H9 (cell line): ENCODE measurements around the gene HABP4. TPM values are rescaled to one million over a fixed set of nuclear protein-coding genes. Genes with fewer than 3 reads are reported as not detected.

ENCODE experiments used
- DNase-seq: peaks from one replicate; pipeline ENCODE4 v3.0.0-alpha.2; 2017
- H2AFZ ChIP-seq: one replicate; pipeline ENCODE4 v1.6.1; 2013; ENCODE audit warnings: mild to moderate bottlenecking, low read length, control low read depth, moderate library complexity
- H2AK5ac ChIP-seq: 2 replicates; pipeline ENCODE4 v1.6.1; 2013; ENCODE audit warnings: low read length, control low read depth, mixed read lengths; ENCODE audit not compliant: insufficient read length
- H2BK120ac ChIP-seq: one replicate; pipeline ENCODE4 v1.6.1; 2013; ENCODE audit warnings: low read depth, mild to moderate bottlenecking, low read length, control low read depth, inconsistent platforms; ENCODE audit not compliant: poor library complexity, severe bottlenecking
- H2BK12ac ChIP-seq: 2 replicates; pipeline ENCODE4 v1.6.1; 2013; ENCODE audit warnings: low read length, control low read depth, mixed read lengths, low read depth; ENCODE audit not compliant: insufficient read length
- H2BK15ac ChIP-seq: 2 replicates; pipeline ENCODE4 v1.6.1; 2013; ENCODE audit warnings: low read depth, low read length, control low read depth
- H2BK20ac ChIP-seq: one replicate; pipeline ENCODE4 v1.6.1; 2013; ENCODE audit warnings: low read depth, mild to moderate bottlenecking, low read length, control low read depth, inconsistent platforms; ENCODE audit not compliant: poor library complexity, severe bottlenecking
- H2BK5ac ChIP-seq: 2 replicates; pipeline ENCODE4 v1.6.1; 2013; ENCODE audit warnings: low read length, control low read depth, mixed read lengths; ENCODE audit not compliant: insufficient read length
- H3K14ac ChIP-seq: 2 replicates; pipeline ENCODE4 v1.6.1; 2013; ENCODE audit warnings: low read length, control low read depth; ENCODE audit not compliant: insufficient read depth
- H3K18ac ChIP-seq: 2 replicates; pipeline ENCODE4 v1.6.1; 2013; ENCODE audit warnings: low read depth, mild to moderate bottlenecking, mixed read lengths, low read length, control low read depth; ENCODE audit not compliant: insufficient read length
- H3K23ac ChIP-seq: 2 replicates; pipeline ENCODE4 v1.6.1; 2013; ENCODE audit warnings: low read length, control low read depth, mixed read lengths, low read depth; ENCODE audit not compliant: insufficient read length
- H3K23me2 ChIP-seq: 2 replicates; pipeline ENCODE4 v1.6.1; 2013; ENCODE audit warnings: low read depth, mild to moderate bottlenecking, mixed read lengths, low read length, control low read depth; ENCODE audit not compliant: insufficient read length, poor library complexity, severe bottlenecking
- H3K27ac ChIP-seq: 2 replicates; pipeline ENCODE4 v1.5.1; 2013; ENCODE audit warnings: low read length, control low read depth, mixed read lengths, low read depth; ENCODE audit not compliant: insufficient read length
- H3K27me3 ChIP-seq: 2 replicates; pipeline ENCODE4 v1.6.1; 2013; ENCODE audit warnings: low read length, control low read depth, inconsistent platforms; ENCODE audit not compliant: insufficient read depth
- H3K4ac ChIP-seq: 2 replicates; pipeline ENCODE4 v1.6.1; 2013; ENCODE audit warnings: low read depth, mild to moderate bottlenecking, control low read depth, inconsistent platforms, low read length, moderate library complexity
- H3K4me1 ChIP-seq: 2 replicates; pipeline ENCODE4 v1.6.1; 2013; ENCODE audit warnings: low read length, control low read depth, inconsistent platforms; ENCODE audit not compliant: insufficient read depth
- H3K4me2 ChIP-seq: 2 replicates; pipeline ENCODE4 v1.6.1; 2013; ENCODE audit warnings: low read length, control low read depth, mixed read lengths; ENCODE audit not compliant: insufficient read length, insufficient read depth
- H3K56ac ChIP-seq: 2 replicates; pipeline ENCODE4 v1.6.1; 2013; ENCODE audit warnings: low read depth, mild to moderate bottlenecking, mixed read lengths, low read length, control low read depth; ENCODE audit not compliant: insufficient read length
- H3K79me1 ChIP-seq: 2 replicates; pipeline ENCODE4 v1.6.1; 2013; ENCODE audit warnings: low read depth, mild to moderate bottlenecking, moderate library complexity, low read length, control low read depth, inconsistent platforms; ENCODE audit not compliant: insufficient read depth, poor library complexity, severe bottlenecking
- H3K79me2 ChIP-seq: 2 replicates; pipeline ENCODE4 v1.6.1; 2013; ENCODE audit warnings: low read length, control low read depth, inconsistent platforms; ENCODE audit not compliant: insufficient read depth
- H3K9ac ChIP-seq: 2 replicates; pipeline ENCODE4 v1.6.1; 2013; ENCODE audit warnings: low read length, control low read depth, mixed read lengths; ENCODE audit not compliant: insufficient read length; ENCODE audit errors: extremely low read depth
- H3K9me3 ChIP-seq: one replicate; pipeline ENCODE4 v1.6.1; 2013; ENCODE audit warnings: low read depth, low read length, inconsistent platforms; ENCODE audit not compliant: control insufficient read depth
- H3T11ph ChIP-seq: one replicate; pipeline ENCODE4 v1.6.1; 2013; ENCODE audit warnings: mild to moderate bottlenecking, low read length, control low read depth, inconsistent platforms
- H4K20me1 ChIP-seq: one replicate; pipeline ENCODE4 v1.6.1; 2013; ENCODE audit not compliant: control insufficient read depth, insufficient read length, insufficient read depth
- H4K5ac ChIP-seq: 2 replicates; pipeline ENCODE4 v1.6.1; 2013; ENCODE audit warnings: low read depth, mild to moderate bottlenecking, mixed read lengths, low read length, control low read depth; ENCODE audit not compliant: insufficient read length
- H4K8ac ChIP-seq: replicated peaks from 2 replicates; pipeline ENCODE4 v1.6.1; 2013; ENCODE audit warnings: low read length, control low read depth, mixed read lengths, low read depth; ENCODE audit not compliant: insufficient read length
- H4K91ac ChIP-seq: 2 replicates; pipeline ENCODE4 v1.6.1; 2013; ENCODE audit warnings: low read depth, mild to moderate bottlenecking, moderate library complexity, mixed read lengths, low read length, control low read depth; ENCODE audit not compliant: insufficient read length
- H3K27ac Mint-ChIP-seq, 3 experiments: 2 replicates in 2 of 3; 3 replicates in 1 of 3; pipeline ENCODE4 v1.8.0; 2020 to 2021; ENCODE audit warnings: mixed read lengths in 3 of 3, mild to moderate bottlenecking in 1 of 3, moderate library complexity in 1 of 3
- H3K27me3 Mint-ChIP-seq: 2 replicates; pipeline ENCODE4 v1.8.0; 2021; ENCODE audit warnings: low read depth, mild to moderate bottlenecking, moderate library complexity, mixed read lengths
- H3K36me3 Mint-ChIP-seq, 3 experiments: 2 replicates in 2 of 3; 3 replicates in 1 of 3; pipeline ENCODE4 v1.8.0; 2020 to 2021; ENCODE audit warnings: low read depth in 3 of 3, mixed read lengths in 3 of 3; ENCODE audit not compliant: insufficient read depth in 1 of 3
- H3K4me1 Mint-ChIP-seq, 2 experiments: 2 replicates each; pipeline ENCODE4 v1.8.0; 2020; ENCODE audit warnings: mixed read lengths in 2 of 2
- H3K4me3 Mint-ChIP-seq, 2 experiments: 2 replicates in 1 of 2; 3 replicates in 1 of 2; pipeline ENCODE4 v1.8.0; 2020 to 2021; ENCODE audit warnings: mild to moderate bottlenecking in 2 of 2, mixed read lengths in 2 of 2, moderate library complexity in 1 of 2
- H3K9me3 Mint-ChIP-seq, 2 experiments: 2 replicates in 1 of 2; 3 replicates in 1 of 2; pipeline ENCODE4 v1.8.0; 2020; ENCODE audit warnings: mild to moderate bottlenecking in 2 of 2, mixed read lengths in 2 of 2, moderate library complexity in 1 of 2
- WGBS: extraction: QIAGEN DNeasy Blood & Tissue Kit; methylation state at CpG from one replicate; pipeline ENCODE4 v1.1.7; 2013; ENCODE audit warnings: missing lambda C conversion rate, low lambda C conversion rate, mixed read lengths; ENCODE audit not compliant: insufficient read length; ENCODE audit errors: extremely low coverage; 5-methylcytosine and 5-hydroxymethylcytosine counted together
- total RNA-seq: library from RNA; stranded (reverse); gene quantifications from 2 replicates; pipeline ENCODE4 v1.2.1, GENCODE V29; 2021
- TF ChIP-seq, protein P1 (sequence below): fragments of 200-600 bp; sonication (generic); conservative IDR thresholded peaks from 3 replicates; pipeline ENCODE4 v1.8.0; 2021; ENCODE audit warnings: antibody characterized with exemption, mild to moderate bottlenecking

HABP4 gene
- total RNA-seq, 1 experiment from 2014 or later = 7.5 TPM

DNA sequence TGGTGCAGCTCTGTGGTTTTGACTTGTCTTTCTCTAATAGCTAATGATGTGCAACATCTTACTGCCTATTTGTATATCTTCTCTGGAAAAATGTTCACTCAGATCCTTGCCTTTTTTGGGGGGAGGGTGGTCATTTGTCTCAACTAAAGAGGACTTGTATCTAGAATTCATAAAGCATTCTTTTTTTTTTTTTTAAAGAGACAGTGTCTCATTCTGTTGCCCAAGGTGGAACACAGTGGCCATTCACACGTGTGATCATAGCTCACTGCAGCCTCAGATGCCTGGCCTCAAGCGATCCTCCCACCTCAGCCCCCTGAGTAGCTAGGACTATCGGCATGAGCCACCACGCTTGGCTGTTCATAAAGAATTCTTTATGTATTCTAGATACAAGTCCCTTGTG lies 33.2 kb downstream of the HABP4 start:
- H4K91ac ChIP-seq = no peak overlapping the region
- Mint-ChIP-seq H3K9me3 (no peaks in the 10 kb centered on the region), H3K4me1 (no peaks in the 10 kb centered on the region)

More for the DNA sequence above, 33.2 kb downstream of the HABP4 start:
- Histone ChIP-seq H3K23ac (no peak overlapping the region), H2BK120ac (no peak overlapping the region), H3K79me2 (no peaks in the 10 kb centered on the region), H2AK5ac (no peak overlapping the region), H2AFZ (no peak overlapping the region), H3K56ac (no peak overlapping the region), H4K8ac (no peak overlapping the region), H3K9me3 (no peaks in the 10 kb centered on the region), H3K18ac (no peak overlapping the region), H3K27ac (no peak overlapping the region), H3K4ac (no peak overlapping the region), H3T11ph (no peak overlapping the region), H3K4me1 (no peaks in the 10 kb centered on the region), H3K4me2 (no peak overlapping the region), H3K23me2 (no peaks in the 10 kb centered on the region), H2BK5ac (no peak overlapping the region), H3K14ac (no peak overlapping the region), H4K5ac (no peak overlapping the region), H2BK15ac (no peak overlapping the region), H2BK12ac (no peak overlapping the region), H4K20me1 (no peaks in the 10 kb centered on the region), H3K79me1 (no peaks in the 10 kb centered on the region), H2BK20ac (no peak overlapping the region), H3K9ac (no peak overlapping the region), H3K27me3 (no peaks in the 10 kb centered on the region)
- H3K27me3 Mint-ChIP-seq = no peaks in the 10 kb centered on the region
- H3K4me3 Mint-ChIP-seq = no peak overlapping the region
- peaks cover 3 to 35% (median 23%) of the 10 kb centered on the region in 3 experiments; a peak in 6 of 7 replicates for H3K36me3 Mint-ChIP-seq
- WGBS = no CpG with 5 or more reads among the region's 4 CpGs
- no peak for DNase-seq
- no peak overlapping the region for H3K27ac Mint-ChIP-seq
- TF ChIP-seq, protein P1, sequence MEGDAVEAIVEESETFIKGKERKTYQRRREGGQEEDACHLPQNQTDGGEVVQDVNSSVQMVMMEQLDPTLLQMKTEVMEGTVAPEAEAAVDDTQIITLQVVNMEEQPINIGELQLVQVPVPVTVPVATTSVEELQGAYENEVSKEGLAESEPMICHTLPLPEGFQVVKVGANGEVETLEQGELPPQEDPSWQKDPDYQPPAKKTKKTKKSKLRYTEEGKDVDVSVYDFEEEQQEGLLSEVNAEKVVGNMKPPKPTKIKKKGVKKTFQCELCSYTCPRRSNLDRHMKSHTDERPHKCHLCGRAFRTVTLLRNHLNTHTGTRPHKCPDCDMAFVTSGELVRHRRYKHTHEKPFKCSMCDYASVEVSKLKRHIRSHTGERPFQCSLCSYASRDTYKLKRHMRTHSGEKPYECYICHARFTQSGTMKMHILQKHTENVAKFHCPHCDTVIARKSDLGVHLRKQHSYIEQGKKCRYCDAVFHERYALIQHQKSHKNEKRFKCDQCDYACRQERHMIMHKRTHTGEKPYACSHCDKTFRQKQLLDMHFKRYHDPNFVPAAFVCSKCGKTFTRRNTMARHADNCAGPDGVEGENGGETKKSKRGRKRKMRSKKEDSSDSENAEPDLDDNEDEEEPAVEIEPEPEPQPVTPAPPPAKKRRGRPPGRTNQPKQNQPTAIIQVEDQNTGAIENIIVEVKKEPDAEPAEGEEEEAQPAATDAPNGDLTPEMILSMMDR = no peak
